Endothelial cell of umbilical vein (primary cell): ENCODE data around the gene CCDC34. TPM values are rescaled to one million over a fixed set of nuclear protein-coding genes. Genes with fewer than 3 reads are reported as not detected.

Experiments
- BruUV-seq: library from RNA; stranded (reverse); fragments of 400-500 nt; replicated peaks from 2 replicates; lab custom pipeline; 2021; lab: Mats Ljungman, UMichigan
- CTCF ChIA-PET: fragments of 300-600, 350-600 bp; sonication (Branson Sonifier 250); formaldehyde crosslinking; loops from one replicate; lab custom pipeline; 2021; ENCODE audit warnings: antibody characterized with exemption, inconsistent platforms; lab: Charles Lee
- POLR2A ChIA-PET: fragments of 300-600, 350-600 bp; sonication (Branson Sonifier 250); formaldehyde crosslinking; loops from one replicate; lab custom pipeline; 2021; ENCODE audit warnings: antibody characterized with exemption, inconsistent platforms; lab: Charles Lee
- DNase-seq: peaks from one replicate; pipeline ENCODE4 v3.0.0-alpha.2; 2011; ENCODE audit warnings: low read depth, low spot score
- FAIRE-seq: peaks from 2 replicates; lab custom pipeline; 2011; peaks lifted over from hg19 to GRCh38; lab: Jason Lieb, UNC
- H2AFZ ChIP-seq: 2 replicates; pipeline ENCODE4 v1.6.0; 2012; ENCODE audit warnings: low read depth, low read length, control low read depth, inconsistent platforms
- H3K27ac ChIP-seq: 2 replicates; pipeline ENCODE4 v1.5.1; 2011; ENCODE audit warnings: low read depth, mild to moderate bottlenecking, control low read depth, low read length, moderate library complexity; ENCODE audit not compliant: insufficient read depth
- H3K27me3 ChIP-seq, 2 experiments: 2 replicates each; pipeline versions ENCODE4 v1.6.0 to v1.6.1; 2011; ENCODE audit warnings: low read length in 2 of 2, mixed read lengths in 1 of 2; ENCODE audit not compliant: control insufficient read depth in 2 of 2, insufficient read depth in 2 of 2
- H3K36me3 ChIP-seq, 2 experiments: 2 replicates in 1 of 2; 3 replicates in 1 of 2; pipeline ENCODE4 v1.5.1; 2011; ENCODE audit warnings: low read length in 2 of 2, mild to moderate bottlenecking in 1 of 2, moderate library complexity in 1 of 2; ENCODE audit not compliant: control insufficient read depth in 2 of 2, insufficient read depth in 2 of 2; ENCODE audit errors: extremely low read depth in 1 of 2
- H3K4me1 ChIP-seq: 3 replicates; pipeline ENCODE4 v1.5.1; 2011; ENCODE audit warnings: mild to moderate bottlenecking, low read length; ENCODE audit not compliant: control insufficient read depth, insufficient read depth; ENCODE audit errors: extremely low read depth
- H3K4me2 ChIP-seq: 2 replicates; pipeline ENCODE4 v1.6.1; 2011; ENCODE audit warnings: low read length, control low read depth, mixed read lengths; ENCODE audit not compliant: insufficient read depth
- H3K4me3 ChIP-seq, 3 experiments: fragments of 200-600 bp in 1 of 3; sonication (generic), shearing (Covaris generic) in 1 of 3; replicated peaks in 1 of 3; 2 replicates each; pipeline ENCODE4 v1.5.1; 2011 to 2016; ENCODE audit warnings: control low read depth in 3 of 3, low read length in 3 of 3, mild to moderate bottlenecking in 2 of 3, inconsistent platforms in 1 of 3, low read depth in 1 of 3, moderate library complexity in 1 of 3; ENCODE audit not compliant: insufficient read depth in 1 of 3
- H3K79me2 ChIP-seq: 2 replicates; pipeline ENCODE4 v1.6.0; 2012; ENCODE audit warnings: low read length, inconsistent platforms; ENCODE audit not compliant: control insufficient read depth, insufficient read depth
- H3K9ac ChIP-seq: replicated peaks from 2 replicates; pipeline ENCODE3; 2011; ENCODE audit warnings: low read length, control low read depth; ENCODE audit not compliant: insufficient read depth; ENCODE audit errors: extremely low read depth
- H3K9me1 ChIP-seq: replicated peaks from 3 replicates; pipeline ENCODE4 v1.6.0; 2011; ENCODE audit warnings: mild to moderate bottlenecking, low read length; ENCODE audit not compliant: control insufficient read depth, insufficient read depth; ENCODE audit errors: extremely low read depth
- H3K9me3 ChIP-seq: replicated peaks from 2 replicates; pipeline ENCODE4 v1.5.1; 2012; ENCODE audit warnings: low read length, inconsistent platforms; ENCODE audit not compliant: control insufficient read depth, insufficient read depth
- H4K20me1 ChIP-seq: replicated peaks from 2 replicates; pipeline ENCODE3; 2011; ENCODE audit warnings: mild to moderate bottlenecking, low read length; ENCODE audit not compliant: control insufficient read depth, insufficient read depth; ENCODE audit errors: extremely low read depth
- CTCF ChIP-seq, 2 donors: IDR thresholded peaks; 1 replicate in 1 of 2; 2 replicates in 1 of 2; pipeline ENCODE4 v1.5.1; 2011; ENCODE audit warnings: low read length in 2 of 2, mild to moderate bottlenecking in 2 of 2, moderate library complexity in 2 of 2, control low read depth in 1 of 2, inconsistent platforms in 1 of 2, low read depth in 1 of 2; ENCODE audit not compliant: insufficient read depth in 1 of 2; ENCODE audit errors: extremely low read depth in 1 of 2
- EZH2 ChIP-seq: IDR thresholded peaks from 2 replicates; pipeline ENCODE4 v1.6.1; 2012; ENCODE audit warnings: borderline replicate concordance, low read depth, mild to moderate bottlenecking, moderate library complexity, low read length, inconsistent platforms; ENCODE audit not compliant: severe bottlenecking
- GATA2 ChIP-seq: IDR thresholded peaks from 2 replicates; pipeline ENCODE4 v1.7.0; 2011; ENCODE audit warnings: low read depth, mild to moderate bottlenecking, moderate library complexity, mixed read lengths, low read length; ENCODE audit not compliant: insufficient read length, insufficient read depth
- JUN ChIP-seq: IDR thresholded peaks from 2 replicates; pipeline ENCODE4 v1.6.1; 2011; ENCODE audit warnings: borderline replicate concordance, low read depth; ENCODE audit not compliant: insufficient read length, insufficient read depth
- MYC ChIP-seq: IDR thresholded peaks from one replicate; pipeline ENCODE4 v1.6.1; 2011; ENCODE audit warnings: mild to moderate bottlenecking, low read depth, low read length
- dilution Hi-C: fragments of 300-500 bp; cut with MboI; formaldehyde crosslinking; loops from one replicate; pipeline ENCODE4 v1.15.0; 2019; ENCODE audit warnings: low sequenced_read_pairs; ENCODE audit not compliant: extremely low pct_ligation_motif_present
- intact Hi-C: fragments of 100-400 bp; cut with micrococcal nuclease; formaldehyde crosslinking; loops from one replicate; pipeline ENCODE4 v1.10.0; 2022
- polyA plus RNA-seq, 4 experiments: library from polyadenylated mRNA; depleted of rRNA in 3 of 4; stranded (reverse) in 3 of 4; unstranded in 1 of 4; fragments of >200 nt; gene quantifications; 2 replicates each; pipeline versions ENCODE4 v1.2.1 to v1.2.3, GENCODE V29; 2011 to 2012; ENCODE audit warnings: missing spikeins in 1 of 4
- total RNA-seq: library from RNA; stranded (reverse); gene quantifications from 2 replicates; pipeline ENCODE4 v1.2.3, GENCODE V29; 2021
- TF ChIP-seq, protein P1 (sequence below): IDR thresholded peaks from 2 replicates; pipeline ENCODE4 v1.6.1; 2011; ENCODE audit not compliant: insufficient read depth, insufficient read length

CCDC34 gene
- total and polyA plus RNA-seq, 2 donors (not counting 3 experiments of a cell fraction or from before 2014, with no cell fraction given): 2.3 to 11.4 TPM

- Histone ChIP-seq H3K36me3 (no peaks in the 10 kb centered on the region), H3K9me3 (no peaks in the 10 kb centered on the region), H3K4me1 (no peaks in the 10 kb centered on the region), H3K9me1 (no peaks in the 10 kb centered on the region), H3K4me2 (no peak overlapping the region), H3K4me3 (no peak overlapping the region), H4K20me1 (no peaks in the 10 kb centered on the region), H3K9ac (no peak overlapping the region), H2AFZ (no peak overlapping the region), H3K27ac (no peak overlapping the region), H3K27me3 (no peaks in the 10 kb centered on the region), H3K79me2 (no peaks in the 10 kb centered on the region)
- no peak for FAIRE-seq
- no peak for DNase-seq
- ChIA-PET POLR2A (no interaction called here), CTCF (no interaction called here)
- intact Hi-C loops (no loop called here), dilution Hi-C loops (no loop called here)
- BruUV-seq: no TSS peak
- TF ChIP-seq, protein P1, sequence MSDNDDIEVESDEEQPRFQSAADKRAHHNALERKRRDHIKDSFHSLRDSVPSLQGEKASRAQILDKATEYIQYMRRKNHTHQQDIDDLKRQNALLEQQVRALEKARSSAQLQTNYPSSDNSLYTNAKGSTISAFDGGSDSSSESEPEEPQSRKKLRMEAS: no peak
- TF ChIP-seq JUN (no peak), CTCF (IDR thresholded peaks at IDR 0.05; ENCODE audit: extremely low read depth in 1 of 2, insufficient read depth in 1 of 2, low read depth in 1 of 2, low read length in 2 of 2) (no peak), EZH2 (no peak), GATA2 (no peak), MYC (no peak)
These were observed 35.4 kb upstream of the CCDC34 start for GRCh38 chr11:27398400-27398770.
